HG02623 (cell line): Measurements from ENCODE around the gene COL6A1.
"Not testable (repeated sequence)": the region's sequence is repeated elsewhere in the genome, so short reads cannot be mapped to it uniquely, and the experiment has no call there.

Experiments used
- ATAC-seq: cut with Tn5 transposase; IDR thresholded peaks from one replicate; pipeline ENCODE4 v1.9.1; 2021; ENCODE audit warnings: moderate library complexity; ENCODE audit not compliant: unreplicated experiment

The COL6A1 gene

DNA sequence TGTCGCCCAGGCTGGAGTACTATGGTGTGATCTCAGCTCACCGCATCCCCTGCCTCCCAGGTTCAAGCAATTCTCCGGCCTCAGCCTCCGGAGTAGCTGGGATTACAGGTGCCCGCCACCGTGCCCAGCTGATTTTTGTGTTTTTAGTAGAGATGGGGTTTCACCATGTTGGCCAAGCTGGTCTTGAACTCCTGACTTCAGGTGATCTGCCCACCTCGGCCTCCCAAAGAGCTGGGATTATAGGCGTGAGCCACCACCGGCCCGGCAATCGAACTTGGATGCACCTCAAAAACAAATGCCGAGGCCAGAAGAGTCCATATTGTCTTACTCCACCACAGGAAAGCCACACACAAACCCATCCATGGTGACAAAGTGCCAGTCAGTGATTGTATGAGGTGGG lies 65.3 kb downstream of the COL6A1 start:
- not testable (repeated sequence) for ATAC-seq

DNA sequence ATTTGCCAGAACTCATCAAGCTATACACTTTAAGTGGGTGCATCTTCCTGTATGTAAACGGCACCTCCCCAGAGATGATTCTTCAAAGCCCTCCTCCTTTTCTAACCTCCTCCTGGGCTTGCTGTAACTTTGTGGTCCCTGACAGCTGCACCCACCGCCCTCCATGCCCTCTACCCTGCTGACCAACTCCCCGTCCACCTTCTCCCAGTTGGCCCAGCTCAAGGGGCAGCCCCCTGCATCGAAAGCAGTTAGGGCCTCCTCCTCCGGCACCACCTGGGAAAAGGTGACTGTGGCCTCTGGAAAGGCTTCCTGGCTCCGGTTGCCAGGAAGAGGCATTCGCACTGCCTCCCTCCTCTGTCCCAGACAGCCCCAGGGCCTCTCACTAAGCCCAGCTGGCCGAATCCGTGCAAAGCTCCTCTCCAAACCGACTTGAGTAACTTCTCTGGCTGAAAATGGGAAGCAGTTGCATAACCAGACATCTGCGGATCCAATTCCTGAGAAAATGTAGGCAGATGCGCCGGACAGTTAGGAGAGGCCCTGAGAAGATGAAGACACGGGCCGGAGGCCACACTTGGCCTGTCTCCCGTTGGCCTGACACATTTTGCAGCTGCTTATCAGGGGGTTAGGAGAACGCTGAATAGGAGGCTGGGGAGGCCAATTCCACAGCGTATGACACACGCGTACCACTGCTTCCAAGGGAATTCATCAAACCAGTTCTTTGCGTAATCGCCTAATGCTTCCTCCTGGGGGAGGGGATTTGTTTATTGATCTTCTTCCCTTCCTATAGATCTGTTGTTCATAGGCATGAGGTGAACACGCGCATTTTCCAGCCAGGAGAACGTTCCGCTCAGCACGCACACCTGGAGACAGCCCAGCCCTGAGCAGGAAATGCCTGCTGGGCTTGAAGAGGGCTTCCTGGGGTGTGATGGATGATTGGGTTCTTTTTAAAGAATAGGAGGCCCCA lies 67.6 kb downstream of the COL6A1 start:
- ATAC-seq = no peak

DNA sequence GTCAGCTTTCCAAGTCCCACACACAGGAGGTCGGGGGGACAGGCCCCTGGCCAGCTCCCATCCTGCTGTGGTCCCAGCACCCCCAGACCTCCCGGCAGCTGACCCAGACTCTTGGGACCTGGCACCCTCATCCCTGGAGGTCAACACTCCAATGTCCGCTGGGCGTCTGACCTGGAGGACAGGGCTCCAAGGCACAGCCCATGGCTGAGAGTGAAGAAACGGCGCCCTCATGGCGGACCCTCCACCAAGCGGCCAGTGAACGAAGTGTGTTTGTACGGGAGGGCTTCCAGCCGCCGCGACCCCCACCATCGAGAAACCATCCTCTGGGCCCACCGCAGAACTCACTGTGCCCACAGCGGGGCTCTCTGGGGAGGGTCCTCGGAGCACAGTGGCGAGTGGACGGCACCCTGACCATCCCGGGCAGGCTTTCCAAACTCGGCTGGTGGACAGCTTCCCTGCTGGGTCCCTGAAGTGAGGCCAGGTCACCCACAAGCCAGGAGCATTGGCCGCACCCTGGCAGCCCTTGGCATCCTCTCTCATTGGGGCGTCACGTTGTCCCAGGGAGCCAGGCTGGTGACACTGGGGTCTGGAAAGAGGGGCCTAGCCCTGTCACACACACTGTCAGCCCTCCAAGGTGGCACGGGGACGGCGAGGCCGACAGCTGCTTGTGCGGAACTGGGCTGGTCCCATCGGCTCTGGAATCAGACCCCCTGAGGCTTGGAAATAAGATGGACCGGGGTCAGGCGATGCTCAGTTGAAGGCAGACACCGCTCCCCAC lies 68.5 kb downstream of the COL6A1 start:
- no peak for ATAC-seq

DNA sequence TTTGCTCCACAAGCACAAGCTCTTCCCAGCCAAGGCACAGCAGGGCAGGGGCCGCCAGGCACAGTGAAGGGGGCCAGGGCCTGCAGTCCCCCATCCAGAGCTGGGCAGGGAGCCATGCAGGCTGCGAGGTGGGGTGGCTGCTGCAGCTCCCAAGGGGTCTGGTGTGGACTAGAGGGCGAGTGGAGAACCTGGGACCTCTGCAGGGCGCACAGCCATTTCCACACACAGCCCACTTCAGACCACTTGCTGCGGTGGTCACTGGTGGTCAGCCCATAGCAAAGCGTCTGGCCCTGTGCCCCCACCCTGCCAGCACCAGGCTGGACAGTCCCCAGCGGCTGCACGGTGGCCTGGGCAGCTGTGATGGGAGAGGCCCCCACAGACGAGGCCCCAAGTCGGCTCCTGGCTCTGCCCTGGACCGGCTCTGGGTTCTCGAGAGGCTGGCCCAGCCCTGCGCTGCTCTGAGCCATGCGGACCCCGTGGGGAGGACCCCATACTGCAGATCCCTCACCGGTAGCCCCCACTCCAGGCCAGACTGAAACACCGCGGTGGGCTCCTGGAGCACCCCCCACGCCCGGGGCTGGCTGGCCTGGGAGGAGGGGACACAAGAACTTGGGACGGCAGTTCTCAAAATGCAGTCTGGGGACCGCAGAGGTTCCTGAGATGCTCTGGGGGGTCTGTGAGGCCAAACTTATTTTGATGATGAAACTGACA lies 69.3 kb downstream of the COL6A1 start:
- no peak for ATAC-seq

DNA sequence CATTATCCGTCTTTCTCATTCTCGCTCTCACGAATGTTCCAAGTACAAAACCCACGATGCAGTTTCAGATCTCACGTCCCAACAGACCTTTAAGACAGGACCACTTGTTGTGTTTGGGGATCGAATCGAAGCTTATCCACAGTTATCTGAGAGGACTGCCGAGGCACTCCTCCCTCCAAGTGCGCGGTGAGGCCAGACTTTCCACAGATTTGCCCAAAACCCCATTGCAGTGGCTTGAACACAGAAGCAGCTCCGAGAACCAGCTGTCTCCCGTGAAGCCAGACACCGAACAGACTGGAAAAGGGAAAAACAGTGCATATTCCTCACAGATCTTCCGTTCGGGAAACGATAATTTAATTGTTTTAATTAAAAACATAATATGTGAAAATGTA lies 69.8 kb downstream of the COL6A1 start:
- ATAC-seq = no peak

DNA sequence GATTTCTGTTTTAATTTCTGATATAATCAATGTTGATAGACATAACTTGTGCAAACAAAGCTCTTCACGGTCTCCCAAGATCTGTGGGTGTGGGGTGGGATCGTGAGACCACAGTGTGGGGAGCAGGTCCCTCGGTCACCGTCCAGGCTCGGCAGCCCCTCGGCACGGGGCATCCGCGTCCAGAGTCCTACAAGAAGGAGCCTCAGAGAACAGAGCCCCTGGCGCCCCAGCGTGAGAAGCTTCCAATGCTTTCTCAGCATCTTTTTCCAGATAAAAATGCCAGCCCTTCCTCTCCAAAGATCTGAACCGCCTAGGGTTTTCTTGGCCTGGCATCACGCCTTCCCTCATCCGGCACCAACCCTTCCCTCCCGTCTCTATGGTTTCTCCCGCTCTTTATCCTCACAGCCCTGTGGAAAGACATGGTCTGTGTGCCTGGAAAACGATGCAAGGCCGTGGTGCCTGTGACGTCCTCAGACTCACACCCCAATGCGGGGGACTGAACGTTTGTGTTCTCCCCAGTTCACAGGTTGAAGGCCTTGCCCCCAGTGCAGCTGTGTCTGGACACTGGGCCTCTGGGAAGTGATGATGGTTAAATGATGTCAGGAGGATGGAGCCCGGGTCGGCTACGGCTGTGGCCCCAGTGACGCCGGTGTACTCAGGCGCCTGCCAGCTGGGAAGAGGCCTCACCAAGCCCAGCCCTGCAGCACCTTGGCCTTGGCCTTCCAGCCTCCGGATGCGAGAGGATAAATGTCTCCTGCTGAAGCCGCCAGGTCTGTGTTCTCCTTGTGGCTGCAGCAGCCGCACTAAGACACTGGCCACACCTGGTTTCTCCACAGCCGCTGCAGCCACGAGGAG lies 70.5 kb downstream of the COL6A1 start:
- no peak for ATAC-seq

DNA sequence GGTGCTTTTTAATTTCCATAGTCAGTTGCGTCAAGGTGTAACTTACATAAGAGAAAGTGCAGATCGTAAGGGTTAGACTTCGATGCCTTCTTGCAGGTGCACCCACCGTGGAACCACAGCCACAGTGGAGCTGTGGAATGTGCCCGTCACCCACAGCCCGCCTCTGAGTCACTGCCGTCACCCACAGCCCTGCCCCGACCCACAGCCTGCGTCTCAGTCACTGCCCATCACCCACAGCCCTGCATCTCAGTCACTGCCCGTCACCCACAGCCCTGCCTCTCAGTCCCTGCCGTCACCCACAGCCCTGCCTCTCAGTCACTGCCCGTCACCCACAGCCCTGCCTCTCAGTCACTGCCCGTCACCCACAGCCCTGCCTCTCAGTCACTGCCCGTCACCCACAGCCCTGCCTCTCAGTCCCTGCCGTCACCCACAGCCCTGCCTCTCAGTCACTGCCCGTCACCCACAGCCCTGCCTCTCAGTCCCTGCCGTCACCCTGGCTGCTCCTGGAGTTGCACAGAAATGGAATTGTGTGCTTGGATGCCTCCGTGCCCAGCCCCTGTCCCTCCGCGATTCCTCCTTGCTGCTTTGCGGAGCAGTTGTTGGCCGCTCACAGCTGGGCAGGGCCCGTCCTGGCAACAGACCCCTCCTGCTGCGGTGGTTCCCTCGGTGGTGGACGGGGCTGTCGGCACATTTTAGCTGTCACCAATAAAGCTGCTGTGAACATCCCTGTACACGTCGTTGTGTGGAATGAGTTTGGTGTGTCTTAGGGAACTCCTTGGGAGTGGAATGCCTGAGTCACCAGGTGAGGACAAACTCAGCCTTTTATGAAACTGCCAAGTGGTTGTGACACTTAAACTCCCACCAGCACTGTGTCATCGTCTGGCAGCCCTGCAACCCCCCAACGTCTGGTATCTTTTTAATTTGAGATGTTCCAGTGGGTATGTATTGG lies 71.4 kb downstream of the COL6A1 start:
- ATAC-seq = no peak

DNA sequence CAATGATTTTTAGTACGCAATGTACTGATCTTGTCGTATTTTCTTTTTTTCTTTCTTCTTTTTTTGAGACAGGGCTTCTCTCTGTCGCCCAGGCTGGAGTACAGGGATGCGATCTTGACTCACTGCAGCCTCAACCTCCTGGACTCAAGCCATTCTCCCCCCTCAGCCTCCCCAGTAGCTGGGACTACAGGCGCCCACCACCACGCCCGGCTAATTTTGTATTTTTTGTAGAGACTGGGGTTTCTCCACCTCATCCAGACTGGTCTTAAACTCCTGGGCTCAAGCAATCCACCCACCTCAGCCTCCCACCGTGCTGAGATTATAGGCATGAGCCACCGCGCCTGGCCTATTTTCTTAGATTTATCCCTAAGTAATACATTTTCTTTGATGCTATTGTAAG lies 72.5 kb downstream of the COL6A1 start:
- ATAC-seq = no peak

DNA sequence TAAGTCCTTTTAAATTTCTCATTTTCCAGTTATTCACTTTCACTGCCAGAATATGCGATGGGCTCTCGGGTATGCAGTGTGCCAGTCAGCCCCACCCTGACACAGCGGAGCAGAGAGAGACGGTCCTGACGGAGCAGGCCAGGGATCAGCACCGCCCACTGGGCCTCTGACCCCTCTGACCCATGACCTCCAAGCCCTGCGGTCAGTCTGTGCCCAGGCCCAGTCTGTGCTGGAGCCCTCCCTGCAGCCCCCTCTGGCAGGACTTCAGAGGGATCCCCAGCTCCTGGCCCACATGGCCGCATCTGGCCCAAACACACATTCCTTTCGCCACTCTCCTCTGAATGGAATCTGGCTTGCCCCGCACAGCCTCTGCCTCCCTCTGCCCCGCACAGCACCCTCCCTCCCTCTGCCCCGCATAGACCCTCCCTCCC lies 72.9 kb downstream of the COL6A1 start:
- no peak for ATAC-seq
